Amniotic epithelial cell (primary cell): ENCODE measurements around the gene CLEC2B.
A peak's percentile ranks its signal among the peaks of the same experiment; 100 is the strongest.
"Not testable (repeated sequence)": the region's sequence is repeated elsewhere in the genome, so short reads cannot be mapped to it uniquely, and the experiment has no call there.

Experiments used
- DNase-seq: peaks from one replicate; pipeline ENCODE4 v3.0.0-alpha.2; 2010; ENCODE audit warnings: low read depth

The CLEC2B gene

GRCh38 chr12:9869307-9870161 is at the start of gene CLEC2B:
TSS of gene CLEC2B (minus strand) at chr12:9869354.
- DNase-seq = peak; percentile 97

GRCh38 chr12:9911708-9912107 is 42.6 kb upstream of the CLEC2B start:
- DNase-seq = no peak

GRCh38 chr12:9910716-9911421 is 41.7 kb upstream of the CLEC2B start:
- DNase-seq = no peak

- DNase-seq = no peak
These were observed 40.6 kb upstream of the CLEC2B start for GRCh38 chr12:9909724-9910123.

- DNase-seq = no peak
These were observed 39.2 kb upstream of the CLEC2B start for GRCh38 chr12:9908350-9908749.

GRCh38 chr12:9907769-9908168 is 38.6 kb upstream of the CLEC2B start:
- DNase-seq = no peak

- DNase-seq = no peak
These were observed 37.7 kb upstream of the CLEC2B start for GRCh38 chr12:9906873-9907272.

GRCh38 chr12:9902539-9903228 is 33.5 kb upstream of the CLEC2B start:
- DNase-seq = no peak

- no peak for DNase-seq
These were observed 31.8 kb upstream of the CLEC2B start for GRCh38 chr12:9900930-9901329.

GRCh38 chr12:9899209-9899608 is 30.1 kb upstream of the CLEC2B start:
- no peak for DNase-seq

- no peak for DNase-seq
These were observed 28.4 kb upstream of the CLEC2B start for GRCh38 chr12:9897535-9897934.

GRCh38 chr12:9895215-9895971 is 26.2 kb upstream of the CLEC2B start:
- DNase-seq = no peak

GRCh38 chr12:9888665-9889273 is 19.6 kb upstream of the CLEC2B start:
- DNase-seq = no peak

- DNase-seq = peak; percentile 33
These were observed 14.0 kb upstream of the CLEC2B start for GRCh38 chr12:9883175-9883574.

GRCh38 chr12:9881988-9882387 is 12.8 kb upstream of the CLEC2B start:
- DNase-seq = no peak

- DNase-seq = no peak
These were observed 12.1 kb upstream of the CLEC2B start, which contains the start of gene KLRF2 for GRCh38 chr12:9881246-9881645. TSS of gene KLRF2 (plus strand) at chr12:9881489. CDS start at chr12:9881596, 107 bp downstream.

- DNase-seq = no peak
These were observed 11.5 kb upstream of the CLEC2B start for GRCh38 chr12:9880532-9881078.

GRCh38 chr12:9876120-9876519 is 7.0 kb upstream of the CLEC2B start:
- DNase-seq = not testable (repeated sequence)

GRCh38 chr12:9872742-9873141 is 3.6 kb upstream of the CLEC2B start:
- DNase-seq = no peak

GRCh38 chr12:9872162-9872561 is 3.0 kb upstream of the CLEC2B start:
- no peak for DNase-seq

GRCh38 chr12:9870286-9870866 is 1.2 kb upstream of the CLEC2B start:
- peak; percentile 15 for DNase-seq
